GM18502 (cell line): ENCODE measurements around the gene TIAM2.

Experiments used
- ATAC-seq: cut with Tn5 transposase; IDR thresholded peaks from one replicate; pipeline ENCODE4 v1.9.1; 2021; ENCODE audit warnings: mild to moderate bottlenecking; ENCODE audit not compliant: unreplicated experiment, poor library complexity

The TIAM2 gene

DNA sequence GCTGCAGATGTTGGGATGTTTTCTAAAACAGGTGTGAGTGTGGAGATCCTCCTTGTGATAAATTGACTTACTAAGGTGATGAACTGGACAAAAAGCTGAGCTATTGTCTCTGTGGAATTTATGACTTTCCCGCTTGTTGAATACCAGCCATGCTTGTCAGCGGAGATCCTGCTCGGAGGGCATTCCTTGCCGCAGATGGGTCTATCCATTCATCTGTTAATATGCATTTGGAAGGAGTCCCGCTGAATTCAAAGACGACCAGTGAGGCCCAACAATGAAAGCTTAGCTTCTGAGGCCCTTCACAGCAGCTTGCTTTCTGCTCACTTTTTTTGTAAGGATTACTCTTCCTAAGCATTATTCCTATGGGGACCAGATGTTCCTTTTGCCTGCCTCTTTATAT lies 124.9 kb downstream of the TIAM2 start:
- ATAC-seq = no peak

DNA sequence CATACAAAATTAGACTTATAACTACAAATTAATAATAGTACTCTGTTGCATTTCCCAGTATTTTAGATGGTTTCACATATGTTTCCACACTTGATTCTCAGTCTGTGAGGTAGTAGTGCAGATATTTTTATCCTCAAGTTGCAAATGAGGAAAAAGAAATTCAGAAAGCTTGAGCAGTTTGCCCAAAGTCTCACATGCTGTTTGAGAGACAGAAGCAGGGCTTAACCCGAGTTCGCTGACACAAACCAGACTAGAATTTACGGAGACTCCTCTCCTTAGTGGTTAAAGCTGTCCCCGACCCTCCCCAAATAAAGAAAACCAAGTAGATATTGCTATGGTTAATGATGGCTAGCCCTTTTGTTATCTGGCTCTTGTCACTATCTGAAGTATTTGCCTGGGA lies 126.2 kb downstream of the TIAM2 start:
- ATAC-seq = no peak

DNA sequence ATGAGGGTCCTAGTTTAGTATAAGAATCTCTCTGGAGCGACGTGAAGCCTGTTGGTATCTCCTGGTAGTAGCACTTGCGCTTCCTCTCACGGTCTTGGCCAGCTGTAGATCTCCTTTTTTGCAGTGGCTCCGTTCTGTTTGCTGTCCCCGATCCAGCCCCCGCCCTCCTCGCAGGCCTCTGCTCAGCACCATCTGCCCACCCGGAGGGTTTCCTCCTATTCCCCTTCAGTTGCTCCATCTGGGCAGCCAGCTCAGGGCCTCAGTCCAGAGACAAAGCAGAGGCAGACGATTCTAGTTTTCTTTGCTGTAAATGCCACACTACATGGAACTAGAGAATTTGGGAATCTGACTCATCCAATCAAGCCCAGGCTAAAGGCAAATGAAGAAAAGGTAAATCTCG lies 126.6 kb downstream of the TIAM2 start:
- ATAC-seq = no peak

DNA sequence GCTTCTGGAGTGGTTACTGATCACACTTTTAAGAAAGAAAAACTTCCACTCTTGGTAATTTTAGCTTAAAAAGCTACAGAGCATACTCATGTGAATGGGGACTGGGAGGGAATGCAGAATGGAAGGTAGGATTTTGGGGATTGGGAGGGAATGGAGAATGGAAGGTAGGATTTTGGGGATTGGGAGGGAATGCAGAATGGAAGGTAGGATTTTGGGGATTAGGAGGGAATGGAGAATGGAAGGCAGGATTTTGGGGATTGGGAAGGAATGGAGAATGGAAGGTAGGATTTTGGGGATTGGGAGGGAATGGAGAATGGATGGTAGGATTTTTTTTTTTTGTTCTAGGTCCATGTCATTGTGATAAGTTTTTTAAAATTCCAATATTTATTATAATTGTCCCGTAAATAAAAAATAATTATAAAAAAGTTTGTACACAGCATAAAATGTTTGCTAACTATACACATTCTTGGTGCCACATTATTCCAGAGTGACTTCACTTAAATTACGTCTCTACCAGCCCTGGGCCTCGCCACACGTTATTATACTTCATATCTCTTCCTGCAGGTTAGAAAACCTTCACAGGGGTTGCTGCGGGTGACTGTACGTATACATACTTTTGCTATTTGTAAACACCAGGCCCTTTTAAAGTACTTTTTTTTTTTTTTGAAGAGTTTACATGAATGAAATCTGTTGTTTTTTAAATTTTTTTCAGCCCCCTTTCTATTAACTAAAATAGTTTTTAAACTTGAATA lies 127.3 kb downstream of the TIAM2 start:
- ATAC-seq = no peak

DNA sequence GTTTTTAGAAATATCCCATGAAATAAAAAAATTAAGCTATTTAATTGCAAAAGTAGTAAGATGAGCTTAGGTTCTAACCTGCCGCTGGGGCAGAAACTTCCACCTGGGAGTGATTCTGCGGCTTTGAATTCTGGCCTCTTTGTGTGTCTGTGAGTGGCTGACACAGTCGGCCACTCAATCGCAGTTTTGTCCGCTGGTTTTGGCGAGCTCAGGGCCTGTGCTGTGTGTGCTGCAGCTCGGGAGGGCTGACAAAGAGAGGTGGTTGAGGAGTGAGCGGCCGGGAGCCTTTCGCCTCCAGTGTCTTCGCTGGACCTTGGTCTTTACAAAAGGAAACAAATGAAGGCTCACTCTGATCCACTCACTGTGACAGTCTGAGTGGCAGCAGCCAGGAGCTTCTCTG lies 128.4 kb downstream of the TIAM2 start:
- ATAC-seq = no peak

DNA sequence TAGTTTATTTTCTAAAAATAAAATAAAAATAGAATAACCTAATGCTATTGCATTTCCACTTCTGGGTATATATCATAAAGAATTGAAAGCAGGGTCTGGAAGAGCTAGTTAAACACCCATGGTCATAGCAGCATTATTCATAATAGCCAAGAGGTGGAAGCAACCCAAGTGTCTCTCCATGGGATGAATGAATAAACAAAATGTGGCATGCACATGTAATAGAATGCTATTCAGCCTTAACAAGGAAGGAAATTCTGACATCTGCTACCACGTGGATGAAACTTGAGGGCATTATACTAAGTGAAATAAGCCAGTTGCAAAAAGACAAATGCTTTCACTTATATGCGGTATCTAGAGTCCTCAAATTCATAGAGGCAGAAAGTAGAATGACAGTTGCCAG lies 130.8 kb downstream of the TIAM2 start:
- ATAC-seq = no peak

DNA sequence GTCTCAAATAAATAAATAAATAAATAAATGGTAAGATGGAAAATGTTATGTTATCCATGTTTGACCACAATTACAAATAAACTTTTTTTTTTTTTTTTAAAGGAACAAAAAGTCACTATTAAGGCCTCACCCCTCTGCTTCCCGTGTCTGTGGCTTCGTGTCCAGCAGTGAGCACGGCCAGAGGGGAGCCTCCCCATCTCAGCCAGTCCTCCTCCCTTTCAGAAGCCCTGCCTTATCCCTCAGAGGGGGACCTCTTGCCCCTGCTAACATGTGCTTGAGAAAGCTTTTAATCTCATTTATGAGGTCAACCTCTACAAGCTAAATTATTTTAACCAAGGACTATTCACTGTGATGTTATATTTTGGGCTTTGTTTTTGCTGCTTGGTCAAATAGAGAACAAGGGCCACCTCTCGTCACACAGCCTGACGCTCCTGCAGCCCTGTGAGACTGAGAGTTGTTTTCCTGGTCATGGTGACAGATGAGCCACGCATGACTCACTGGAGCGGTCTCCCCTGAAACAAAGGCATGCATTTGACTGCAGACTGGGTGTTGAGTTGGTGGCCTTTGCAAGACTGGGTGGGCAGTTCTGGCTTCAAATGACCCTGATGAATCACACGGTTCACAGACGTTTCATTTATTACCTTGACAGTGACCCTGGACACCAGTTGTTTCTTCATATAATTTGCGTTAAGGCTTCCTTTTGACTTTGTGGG lies 131.8 kb downstream of the TIAM2 start:
- ATAC-seq = no peak

DNA sequence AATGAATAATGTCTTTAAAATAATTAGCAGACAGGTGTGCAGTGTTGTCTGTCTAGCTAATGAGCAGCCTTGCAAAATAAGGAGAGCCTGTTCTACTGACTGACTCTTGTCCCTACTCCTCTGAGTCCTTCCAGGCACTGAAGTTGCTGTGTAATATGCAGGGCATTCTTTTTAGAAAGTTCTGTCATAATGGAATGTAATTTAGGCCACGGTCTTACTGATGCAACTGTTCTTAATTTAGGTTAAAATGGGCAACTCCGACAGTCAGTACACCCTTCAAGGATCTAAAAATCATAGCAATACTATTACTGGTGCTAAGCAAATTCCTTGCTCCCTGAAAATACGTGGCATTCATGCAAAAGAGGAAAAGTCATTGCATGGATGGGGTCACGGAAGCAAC lies 133.9 kb downstream of the TIAM2 start:
- no peak for ATAC-seq

DNA sequence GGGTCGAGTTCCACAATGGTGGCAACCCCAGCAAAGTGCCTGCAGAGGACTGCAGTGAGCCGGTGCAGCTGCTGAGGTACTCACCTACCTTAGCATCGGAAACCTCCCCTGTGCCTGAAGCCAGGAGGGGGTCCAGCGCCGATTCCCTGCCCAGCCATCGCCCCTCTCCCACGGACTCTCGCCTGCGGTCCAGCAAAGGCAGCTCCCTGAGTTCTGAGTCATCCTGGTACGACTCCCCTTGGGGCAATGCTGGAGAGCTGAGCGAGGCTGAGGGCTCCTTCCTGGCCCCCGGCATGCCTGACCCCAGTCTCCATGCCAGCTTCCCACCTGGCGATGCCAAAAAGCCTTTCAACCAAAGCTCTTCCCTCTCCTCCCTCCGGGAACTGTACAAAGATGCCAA lies 134.6 kb downstream of the TIAM2 start:
- ATAC-seq = no peak

DNA sequence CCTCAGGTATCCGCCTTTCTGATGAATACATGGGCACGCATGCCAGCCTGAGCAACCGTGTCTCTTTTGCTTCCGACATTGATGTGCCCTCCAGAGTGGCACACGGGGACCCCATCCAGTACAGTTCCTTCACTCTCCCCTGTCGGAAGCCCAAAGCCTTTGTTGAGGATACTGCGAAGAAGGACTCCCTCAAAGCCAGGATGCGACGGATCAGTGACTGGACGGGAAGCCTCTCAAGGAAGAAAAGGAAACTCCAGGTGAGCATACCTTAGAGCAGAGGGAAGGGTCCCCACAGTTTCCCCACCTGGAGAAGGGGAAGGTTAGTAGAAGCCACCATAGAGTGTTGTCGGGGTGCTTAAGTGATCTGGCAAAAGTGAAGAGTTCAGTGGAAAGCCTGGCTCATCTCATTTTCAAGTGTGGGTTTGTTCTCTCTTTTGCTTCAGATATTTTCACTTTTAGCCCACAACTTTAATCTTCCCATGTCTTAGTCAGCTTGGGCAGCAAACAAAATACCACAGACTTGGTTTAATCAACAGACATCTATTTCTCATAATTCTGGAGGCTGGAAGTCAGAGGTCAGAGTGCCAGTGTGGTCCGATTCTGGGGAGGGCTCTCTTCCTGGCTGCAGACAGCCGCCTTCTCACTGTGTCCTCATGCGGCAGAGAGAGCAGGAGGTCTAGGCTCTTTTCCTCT lies 135.2 kb downstream of the TIAM2 start:
- no peak for ATAC-seq

DNA sequence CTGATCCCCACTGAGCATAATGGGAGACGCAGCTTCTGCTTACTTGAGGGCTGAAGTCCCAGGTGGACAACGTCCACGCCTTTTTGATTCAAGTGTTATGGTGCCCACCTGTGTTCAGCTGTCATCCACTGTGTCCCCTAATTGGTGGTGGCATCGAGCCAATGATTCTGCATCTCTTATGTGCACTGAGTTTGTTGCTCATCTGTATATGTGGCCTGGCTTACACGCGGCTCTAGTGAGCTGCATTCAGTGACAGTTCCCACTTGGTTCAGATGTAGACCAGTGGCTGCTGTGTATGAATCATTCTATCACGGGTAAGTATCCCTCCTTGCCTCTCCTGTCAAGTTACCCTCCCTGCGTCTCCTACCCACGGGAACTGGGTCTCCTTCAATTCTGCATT lies 137.5 kb downstream of the TIAM2 start:
- no peak for ATAC-seq

DNA sequence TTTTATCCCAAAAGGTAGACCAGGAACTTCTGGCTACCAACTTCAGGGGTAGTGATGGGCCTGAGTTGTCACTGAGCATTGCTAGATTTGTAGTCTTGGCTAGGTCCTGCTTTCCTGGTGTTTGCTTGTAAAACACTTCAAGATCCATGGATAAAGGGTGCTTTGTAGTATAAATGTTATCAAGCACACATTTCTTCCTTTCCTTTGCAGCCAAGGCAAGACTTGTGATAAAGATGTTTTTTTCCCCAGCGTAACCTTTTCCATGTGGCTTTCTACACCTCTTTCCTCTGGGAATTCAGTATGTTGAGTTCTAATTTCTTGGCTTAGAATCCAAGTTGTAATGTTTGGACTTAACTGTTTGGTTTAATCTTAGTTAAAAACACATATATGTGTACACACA lies 145.9 kb downstream of the TIAM2 start:
- no peak for ATAC-seq

DNA sequence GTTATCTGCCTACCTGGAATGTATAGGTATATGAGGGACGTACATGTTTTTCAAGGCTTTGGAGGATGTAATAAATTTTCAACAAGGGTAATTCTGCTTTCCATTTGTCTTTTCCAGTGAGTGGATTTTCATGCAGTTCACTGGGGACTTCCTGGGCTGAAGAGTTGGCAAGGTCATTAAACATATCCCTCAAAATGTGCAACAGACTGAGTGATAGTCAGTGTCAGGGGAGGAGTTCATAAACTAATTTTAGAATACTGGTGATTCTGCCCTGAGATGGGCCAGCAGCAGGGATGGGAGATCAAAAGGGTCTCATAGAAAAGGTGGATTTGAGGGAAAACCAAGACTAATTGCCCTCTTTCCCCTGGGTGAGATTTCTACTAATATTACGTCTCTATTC lies 146.4 kb downstream of the TIAM2 start:
- ATAC-seq = no peak

DNA sequence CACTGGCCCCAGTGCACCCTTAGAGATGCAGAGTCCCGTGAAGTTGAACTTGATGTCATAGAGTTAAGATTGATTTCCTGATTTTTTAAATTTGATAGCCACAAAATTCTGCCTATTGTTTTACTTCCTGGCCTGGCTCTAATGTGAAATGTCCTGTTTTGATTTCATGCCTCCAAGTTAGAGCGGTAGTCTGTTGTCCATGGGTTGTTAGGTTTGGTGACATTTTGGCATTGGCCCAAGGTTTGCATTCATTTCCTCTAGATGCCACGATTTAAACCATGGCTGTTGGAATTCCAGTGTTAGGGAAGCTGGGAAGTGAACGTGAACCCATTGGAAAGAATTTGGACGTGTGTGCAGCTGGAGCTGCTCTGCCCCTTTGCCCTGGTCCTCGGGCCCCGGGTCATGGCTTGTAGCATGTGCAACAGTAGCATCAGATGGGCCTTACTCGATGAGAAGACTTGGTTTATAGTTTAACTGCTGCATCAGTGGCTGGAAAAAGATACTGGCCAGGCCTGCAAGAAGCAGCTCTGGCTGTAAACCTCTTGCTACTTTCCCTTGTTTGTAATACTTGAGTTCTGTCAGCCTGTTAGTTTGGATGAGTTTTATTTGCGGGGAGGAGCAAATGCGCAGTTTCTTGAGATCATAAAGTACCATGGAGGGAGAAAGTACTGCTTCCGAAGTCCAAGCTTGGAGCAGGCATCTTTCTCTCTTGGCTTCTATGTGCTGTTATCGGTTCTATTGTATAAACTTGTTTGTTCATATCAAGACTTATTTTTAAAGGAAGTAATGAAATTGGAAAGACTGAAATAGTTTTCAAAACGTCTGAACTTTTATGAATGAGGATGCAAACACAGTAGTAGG lies 147.3 kb downstream of the TIAM2 start:
- ATAC-seq = no peak

DNA sequence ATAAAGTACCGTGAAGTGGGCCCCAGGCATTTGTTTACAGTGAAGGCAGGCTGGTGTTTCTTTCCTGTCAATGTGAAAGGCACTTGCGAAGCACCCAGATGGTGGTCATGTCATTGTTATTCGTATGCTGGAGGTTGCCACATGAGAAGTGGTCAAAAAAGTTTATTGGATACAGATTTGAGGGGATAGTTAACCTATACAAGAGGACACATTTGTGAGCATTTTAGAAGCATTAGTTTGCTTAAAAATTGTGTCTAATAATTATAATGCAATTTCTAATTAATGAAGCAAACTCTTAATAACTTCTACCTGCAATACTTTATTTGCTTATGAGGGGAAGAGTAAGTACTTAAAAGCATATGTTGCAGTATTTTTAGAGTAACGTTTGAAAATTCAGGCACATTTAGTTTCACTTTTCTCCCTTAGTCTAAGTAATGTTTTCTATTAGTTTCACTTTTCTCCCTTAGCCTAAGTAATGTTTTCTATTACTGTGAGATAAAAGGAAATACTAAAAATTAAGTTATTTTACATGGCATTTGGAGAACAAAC lies 148.0 kb downstream of the TIAM2 start:
- ATAC-seq = peak; percentile 66

DNA sequence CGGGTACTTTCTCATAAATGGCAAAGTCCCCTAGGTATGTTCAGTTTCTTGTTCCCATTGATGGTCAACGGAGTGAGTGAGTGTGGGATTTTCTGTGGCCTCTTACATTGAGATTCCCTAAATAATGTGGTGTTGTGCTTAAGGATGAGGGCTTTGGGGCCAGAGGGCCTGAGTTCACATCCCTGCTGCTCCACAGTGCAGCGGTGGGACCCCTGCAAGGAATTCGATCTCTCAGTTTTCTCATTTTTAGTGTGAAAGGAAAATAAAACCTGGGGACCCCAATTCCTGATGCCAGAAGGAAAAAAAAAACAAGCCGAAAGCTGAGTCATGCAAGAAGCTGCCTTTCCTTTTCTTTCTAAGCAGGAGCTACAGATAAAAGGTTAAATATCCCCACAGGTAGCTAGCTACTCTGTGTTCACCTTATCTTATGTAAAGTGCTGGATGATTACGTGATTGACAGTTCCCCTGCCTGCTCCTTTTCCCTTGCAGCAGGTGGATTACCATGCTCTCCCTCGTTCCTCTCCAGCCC lies 148.5 kb downstream of the TIAM2 start:
- ATAC-seq = peak; percentile 17

DNA sequence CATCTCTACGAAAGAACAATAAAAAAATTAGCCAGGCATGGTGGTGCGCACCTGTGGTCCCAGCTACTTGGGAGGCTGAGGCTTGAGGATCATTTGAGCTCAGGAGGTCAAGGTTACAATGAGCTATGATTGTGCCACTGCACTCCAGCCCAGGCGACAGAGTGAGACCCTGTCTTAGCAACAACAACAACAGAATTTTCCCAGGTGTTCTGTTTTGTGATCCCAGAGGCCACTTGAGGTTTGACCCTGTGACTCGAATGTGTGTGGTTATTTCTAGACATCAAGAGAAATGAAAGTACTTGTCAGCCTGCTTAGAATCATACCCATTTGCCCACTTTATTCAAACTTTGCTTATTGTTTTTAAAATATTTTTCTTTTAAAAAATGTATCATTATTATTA lies 151.1 kb downstream of the TIAM2 start:
- no peak for ATAC-seq

DNA sequence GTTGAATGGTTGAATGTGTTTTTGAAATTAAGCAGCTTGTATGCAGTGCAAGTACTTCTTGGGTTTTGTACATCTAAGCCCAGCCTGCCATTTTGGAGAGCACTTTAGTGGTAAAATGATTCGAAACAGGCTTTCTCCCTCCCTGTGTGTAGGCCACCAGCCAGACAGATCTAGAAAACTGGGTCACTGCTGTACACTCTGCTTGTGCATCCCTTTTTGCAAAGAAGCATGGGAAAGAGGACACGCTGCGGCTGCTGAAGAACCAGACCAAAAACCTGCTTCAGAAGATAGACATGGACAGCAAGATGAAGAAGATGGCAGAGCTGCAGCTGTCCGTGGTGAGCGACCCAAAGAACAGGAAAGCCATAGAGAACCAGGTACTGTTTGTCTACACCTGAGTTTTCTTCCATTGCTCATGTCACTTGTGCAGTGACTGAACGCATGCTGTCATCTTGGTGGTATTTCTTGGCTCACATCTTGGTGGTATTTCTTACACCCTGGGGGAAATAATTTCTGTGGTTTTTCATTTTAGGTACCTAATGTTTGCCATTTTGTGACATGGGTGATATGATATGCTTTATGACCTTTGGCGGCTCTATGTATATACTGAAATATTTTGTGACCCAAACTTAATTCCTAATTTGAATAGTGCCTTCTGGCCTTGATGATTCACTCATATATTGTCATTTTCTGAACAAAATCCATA lies 153.0 kb downstream of the TIAM2 start:
- no peak for ATAC-seq

DNA sequence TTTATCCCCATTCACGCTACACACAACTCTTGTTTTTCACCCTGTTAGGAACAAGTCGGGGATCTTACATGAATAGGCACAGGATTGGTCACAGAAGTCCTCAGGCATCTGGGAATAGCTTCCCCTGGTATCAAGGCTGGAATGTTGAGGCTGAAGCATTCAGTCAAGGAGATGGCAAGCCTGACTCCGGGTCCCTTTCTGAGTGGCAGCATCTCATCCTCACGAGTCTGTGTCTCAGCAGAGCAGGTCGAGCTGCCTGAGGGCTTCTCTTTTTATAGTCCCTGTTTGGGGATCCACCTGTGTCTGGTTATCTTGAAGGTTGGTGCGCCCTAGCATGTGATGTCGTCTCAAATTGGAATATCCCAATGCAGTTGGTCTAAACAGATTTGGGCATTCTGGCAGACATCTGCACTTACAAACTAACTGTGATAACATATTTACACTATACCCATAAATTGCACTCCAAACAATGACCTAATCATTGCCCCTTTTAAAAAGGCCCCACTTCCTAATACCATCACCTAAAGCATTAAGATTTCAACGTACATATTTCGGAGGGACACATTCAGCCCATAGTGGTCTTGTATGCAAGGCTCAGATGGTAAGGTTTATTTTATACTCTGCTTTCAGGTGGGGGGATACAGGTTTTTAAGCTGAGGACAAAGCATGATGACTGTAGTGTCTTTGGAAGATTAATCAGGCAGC lies 156.0 kb downstream of the TIAM2 start:
- ATAC-seq = no peak
